ENCODE data around the gene LCAT. TPM values are rescaled to one million over a fixed set of nuclear protein-coding genes. Genes with fewer than 3 reads are reported as not detected.

The LCAT gene
- total RNA-seq, 1 experiment from 2014 or later, result 17.8 TPM

DNA sequence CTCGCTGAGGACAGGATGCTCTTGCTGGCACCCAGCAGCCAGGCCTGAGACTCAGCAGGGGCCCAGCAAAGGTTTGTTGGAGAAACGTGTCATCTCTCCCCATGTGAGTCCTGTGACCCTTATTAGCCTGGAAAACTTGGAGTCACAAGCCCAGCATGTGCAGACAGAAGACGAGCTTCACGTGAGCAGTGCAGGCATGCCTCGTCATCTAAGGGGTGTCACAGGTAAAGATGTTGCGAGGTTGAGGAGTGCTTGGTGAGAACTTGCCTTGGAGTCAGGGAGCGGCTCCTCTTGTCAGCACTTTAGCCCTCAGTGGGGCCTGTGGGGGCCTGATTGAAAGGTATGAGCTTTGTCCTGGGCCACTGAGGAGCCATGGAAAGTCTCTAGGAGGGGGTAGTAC lies 10.1 kb downstream of the LCAT start:
- no CpG with 5 or more reads among the region's 7 CpGs for WGBS (ENCODE audit: extremely low coverage, insufficient read length, low lambda C conversion rate)
- H3K23me2 ChIP-seq (ENCODE audit: insufficient read length, low read depth, low read length, poor library complexity, severe bottlenecking), result peaks cover 18% of the 10 kb centered on the region
- H3K4me2 ChIP-seq (ENCODE audit: insufficient read depth, insufficient read length, low read length), result peak overlapping the region; percentile 30
- no peak for TF ChIP-seq CTCF (conservative IDR thresholded peaks at IDR 0.05)
- H3K9ac ChIP-seq (ENCODE audit: extremely low read depth, insufficient read length, low read length), result no peak overlapping the region
- no peak overlapping the region for H2BK20ac ChIP-seq (ENCODE audit: low read depth, low read length, poor library complexity, severe bottlenecking)
- no peaks in the 10 kb centered on the region for H3K79me2 ChIP-seq (ENCODE audit: insufficient read depth, low read length)
- no peaks in the 10 kb centered on the region for H4K20me1 ChIP-seq (ENCODE audit: control insufficient read depth, insufficient read depth, insufficient read length)
- peaks cover 3% of the 10 kb centered on the region; the same call in 1 of the 2 replicates for H3K4me1 ChIP-seq (ENCODE audit: insufficient read depth, low read length)
- Mint-ChIP-seq H3K4me1 (peaks cover 20 to 23% of the 10 kb centered on the region in 2 experiments), H3K27ac (no peak overlapping the region), H3K27me3 (ENCODE audit: low read depth) (peaks cover 10% of the 10 kb centered on the region), H3K4me3 (peak overlapping the region; percentile 98 to 100; a peak in 4 of 5 replicates), H3K9me3 (peaks cover 0 to 2% of the 10 kb centered on the region in 2 experiments; a peak in 2 of 5 replicates), H3K36me3 (ENCODE audit: insufficient read depth in 1 of 3, low read depth in 3 of 3) (peaks cover 10 to 40% (median 15%) of the 10 kb centered on the region in 3 experiments)
- no peaks in the 10 kb centered on the region for H3K27me3 ChIP-seq (ENCODE audit: insufficient read depth, low read length)
- H3K18ac ChIP-seq (ENCODE audit: insufficient read length, low read depth, low read length), result no peak overlapping the region
- H2AFZ ChIP-seq (ENCODE audit: low read length), result no peak overlapping the region
- H3K79me1 ChIP-seq (ENCODE audit: insufficient read depth, low read depth, low read length, poor library complexity, severe bottlenecking), result no peaks in the 10 kb centered on the region
- H3T11ph ChIP-seq (ENCODE audit: low read length), result no peak overlapping the region
- H4K91ac ChIP-seq (ENCODE audit: insufficient read length, low read depth, low read length), result no peak overlapping the region
- H3K27ac ChIP-seq (ENCODE audit: insufficient read length, low read depth, low read length), result no peak overlapping the region
- H3K9me3 ChIP-seq (ENCODE audit: control insufficient read depth, low read depth, low read length), result no peaks in the 10 kb centered on the region
- no peak for DNase-seq
- no peak overlapping the region for H3K56ac ChIP-seq (ENCODE audit: insufficient read length, low read depth, low read length)
- H3K4ac ChIP-seq (ENCODE audit: low read depth, low read length), result no peak overlapping the region
- H3K14ac ChIP-seq (ENCODE audit: insufficient read depth, low read length), result no peak overlapping the region
- H2BK15ac ChIP-seq (ENCODE audit: low read depth, low read length), result no peak overlapping the region
- no peak overlapping the region for H4K8ac ChIP-seq (replicated peaks; ENCODE audit: insufficient read length, low read depth, low read length)
- no peak overlapping the region for H2BK5ac ChIP-seq (ENCODE audit: insufficient read length, low read length)
- no peak overlapping the region for H2AK5ac ChIP-seq (ENCODE audit: insufficient read length, low read length)
- no peak overlapping the region for H3K23ac ChIP-seq (ENCODE audit: insufficient read length, low read depth, low read length)
- no peak overlapping the region for H4K5ac ChIP-seq (ENCODE audit: insufficient read length, low read depth, low read length)
- H2BK120ac ChIP-seq (ENCODE audit: low read depth, low read length, poor library complexity, severe bottlenecking), result no peak overlapping the region
- no peak overlapping the region for H2BK12ac ChIP-seq (ENCODE audit: insufficient read length, low read depth, low read length)

Data from H9 (cell line).